IMR-90 (cell line): Measurements from ENCODE around the gene CASZ1.

Experiments
- BHLHE40 ChIP-seq: fragments of 150-350 bp; IDR thresholded peaks from 2 replicates; pipeline ENCODE4 v1.6.1; 2016; ENCODE audit warnings: mild to moderate bottlenecking, low read depth, low read length
- CEBPB ChIP-seq: IDR thresholded peaks from 2 replicates; pipeline ENCODE4 v1.6.1; 2012; ENCODE audit warnings: low read depth, low read length, improper control_type of control experiment
- CHD1 ChIP-seq: IDR thresholded peaks from 2 replicates; pipeline ENCODE4 v1.6.1; 2012; ENCODE audit warnings: low read depth, low read length, improper control_type of control experiment
- ELK1 ChIP-seq: fragments of 150-350 bp; IDR thresholded peaks from 2 replicates; pipeline ENCODE4 v1.6.1; 2016; ENCODE audit warnings: low read depth, mild to moderate bottlenecking, low read length, moderate library complexity, borderline replicate concordance
- FOS ChIP-seq: fragments of 150-350 bp; IDR thresholded peaks from 2 replicates; pipeline ENCODE4 v1.6.1; 2016; ENCODE audit warnings: low read depth, low read length
- MAZ ChIP-seq: IDR thresholded peaks from 2 replicates; pipeline ENCODE4 v1.6.1; 2012; ENCODE audit warnings: low read depth, mild to moderate bottlenecking, low read length, improper control_type of control experiment, moderate library complexity, borderline replicate concordance
- POLR2A ChIP-seq: IDR thresholded peaks from 2 replicates; pipeline ENCODE4 v1.6.1; 2012; ENCODE audit warnings: mild to moderate bottlenecking, low read depth, low read length
- RAD21 ChIP-seq: IDR thresholded peaks from 2 replicates; pipeline ENCODE4 v1.6.1; 2012; ENCODE audit warnings: low read length, improper control_type of control experiment
- RCOR1 ChIP-seq: IDR thresholded peaks from 2 replicates; pipeline ENCODE4 v1.6.1; 2012; ENCODE audit warnings: mild to moderate bottlenecking, low read length, improper control_type of control experiment; ENCODE audit not compliant: insufficient replicate concordance
- SMC3 ChIP-seq: fragments of 150-350 bp; IDR thresholded peaks from 2 replicates; pipeline ENCODE4 v1.6.1; 2016; ENCODE audit warnings: low read depth, mild to moderate bottlenecking, antibody characterized with exemption, low read length, moderate library complexity
- TF ChIP-seq, protein P1 (sequence below): conservative IDR thresholded peaks from 2 replicates; pipeline ENCODE4 v1.5.1; 2012; ENCODE audit warnings: mild to moderate bottlenecking, low read depth, low read length, improper control_type of control experiment
- TF ChIP-seq, protein P2 (sequence below): fragments of 150-350 bp; IDR thresholded peaks from 2 replicates; pipeline ENCODE4 v1.6.1; 2017; ENCODE audit warnings: mild to moderate bottlenecking, antibody characterized with exemption, low read length, low read depth

- TF ChIP-seq RAD21 (no peak), ELK1 (no peak), SMC3 (no peak), POLR2A (no peak), MAZ (no peak), BHLHE40 (no peak), CEBPB (no peak), CHD1 (no peak), FOS (no peak), RCOR1 (no peak)
- TF ChIP-seq, protein P1, sequence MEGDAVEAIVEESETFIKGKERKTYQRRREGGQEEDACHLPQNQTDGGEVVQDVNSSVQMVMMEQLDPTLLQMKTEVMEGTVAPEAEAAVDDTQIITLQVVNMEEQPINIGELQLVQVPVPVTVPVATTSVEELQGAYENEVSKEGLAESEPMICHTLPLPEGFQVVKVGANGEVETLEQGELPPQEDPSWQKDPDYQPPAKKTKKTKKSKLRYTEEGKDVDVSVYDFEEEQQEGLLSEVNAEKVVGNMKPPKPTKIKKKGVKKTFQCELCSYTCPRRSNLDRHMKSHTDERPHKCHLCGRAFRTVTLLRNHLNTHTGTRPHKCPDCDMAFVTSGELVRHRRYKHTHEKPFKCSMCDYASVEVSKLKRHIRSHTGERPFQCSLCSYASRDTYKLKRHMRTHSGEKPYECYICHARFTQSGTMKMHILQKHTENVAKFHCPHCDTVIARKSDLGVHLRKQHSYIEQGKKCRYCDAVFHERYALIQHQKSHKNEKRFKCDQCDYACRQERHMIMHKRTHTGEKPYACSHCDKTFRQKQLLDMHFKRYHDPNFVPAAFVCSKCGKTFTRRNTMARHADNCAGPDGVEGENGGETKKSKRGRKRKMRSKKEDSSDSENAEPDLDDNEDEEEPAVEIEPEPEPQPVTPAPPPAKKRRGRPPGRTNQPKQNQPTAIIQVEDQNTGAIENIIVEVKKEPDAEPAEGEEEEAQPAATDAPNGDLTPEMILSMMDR, result no peak
- TF ChIP-seq, protein P2, sequence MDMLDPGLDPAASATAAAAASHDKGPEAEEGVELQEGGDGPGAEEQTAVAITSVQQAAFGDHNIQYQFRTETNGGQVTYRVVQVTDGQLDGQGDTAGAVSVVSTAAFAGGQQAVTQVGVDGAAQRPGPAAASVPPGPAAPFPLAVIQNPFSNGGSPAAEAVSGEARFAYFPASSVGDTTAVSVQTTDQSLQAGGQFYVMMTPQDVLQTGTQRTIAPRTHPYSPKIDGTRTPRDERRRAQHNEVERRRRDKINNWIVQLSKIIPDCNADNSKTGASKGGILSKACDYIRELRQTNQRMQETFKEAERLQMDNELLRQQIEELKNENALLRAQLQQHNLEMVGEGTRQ, result no peak
Measured at GRCh38 chr1:10693497-10694273, 102.8 kb downstream of the CASZ1 start.
